Hematopoietic multipotent progenitor cell treated with erythropoietin and hydrocortisone succinate and interleukin-3 and kit ligand, for 17 days (in vitro differentiated cells): ENCODE results near the gene RPL13.
"Not testable (repeated sequence)": the region's sequence is repeated elsewhere in the genome, so short reads cannot be mapped to it uniquely, and the experiment has no call there.

Source experiments
- DNase-seq: peaks from one replicate; pipeline ENCODE4 v3.0.0-alpha.2; 2015; ENCODE audit warnings: low spot score

Gene RPL13

GRCh38 chr16:89563639-89564392 is 3.3 kb downstream of the RPL13 start:
- no peak for DNase-seq

DNA sequence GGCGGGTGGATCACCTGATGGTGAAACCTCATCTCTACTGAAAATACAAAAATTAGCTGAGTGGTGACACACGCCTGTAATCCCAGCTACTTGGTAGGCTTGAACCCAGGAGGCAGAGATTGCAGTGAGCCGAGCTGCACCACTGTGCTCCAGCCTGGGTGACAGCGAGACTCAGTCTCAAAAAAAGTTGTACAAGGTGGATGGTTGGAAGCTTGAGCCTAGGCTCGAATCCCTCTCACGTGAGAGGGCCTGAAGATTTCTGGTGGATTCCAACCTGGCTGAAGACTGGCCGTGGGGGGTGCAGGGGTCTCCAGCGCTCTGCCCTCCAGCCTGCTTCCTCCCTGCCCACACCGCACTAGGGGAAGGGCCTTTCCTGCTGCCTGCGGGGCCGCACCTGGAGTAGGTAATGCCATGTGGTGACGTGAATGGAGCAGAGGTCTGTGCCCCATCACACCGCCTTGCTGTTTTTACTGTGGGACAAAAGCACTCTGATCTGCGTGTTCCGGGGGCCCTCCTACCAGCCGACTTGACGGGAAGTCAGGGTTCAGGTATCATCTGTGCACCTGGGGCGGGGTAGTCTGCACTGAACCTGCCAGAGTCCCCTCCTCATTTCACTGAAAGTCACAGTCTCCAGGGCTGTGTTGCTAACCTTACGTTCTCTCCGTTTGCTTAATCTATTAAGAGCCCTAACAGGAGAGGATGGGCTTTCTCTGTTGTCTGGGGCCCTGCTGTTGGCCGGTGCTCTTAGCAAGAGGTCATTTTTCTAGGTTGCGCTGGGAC is 4.2 kb downstream of the RPL13 start:
- no peak for DNase-seq

DNA sequence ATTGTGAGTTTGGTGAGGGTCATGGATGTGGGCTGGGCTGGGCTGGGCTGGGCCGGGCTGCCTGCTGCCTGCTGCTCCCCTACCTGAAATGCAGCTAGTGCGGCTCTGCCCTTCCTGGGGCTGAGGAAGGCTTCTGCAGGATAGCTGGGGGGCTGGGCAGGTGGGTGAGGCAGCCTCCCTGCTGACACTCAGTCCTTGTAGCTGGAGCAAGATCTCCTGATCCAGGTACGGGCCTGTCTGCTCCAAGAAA is 4.7 kb downstream of the RPL13 start:
- DNase-seq, result no peak

DNA sequence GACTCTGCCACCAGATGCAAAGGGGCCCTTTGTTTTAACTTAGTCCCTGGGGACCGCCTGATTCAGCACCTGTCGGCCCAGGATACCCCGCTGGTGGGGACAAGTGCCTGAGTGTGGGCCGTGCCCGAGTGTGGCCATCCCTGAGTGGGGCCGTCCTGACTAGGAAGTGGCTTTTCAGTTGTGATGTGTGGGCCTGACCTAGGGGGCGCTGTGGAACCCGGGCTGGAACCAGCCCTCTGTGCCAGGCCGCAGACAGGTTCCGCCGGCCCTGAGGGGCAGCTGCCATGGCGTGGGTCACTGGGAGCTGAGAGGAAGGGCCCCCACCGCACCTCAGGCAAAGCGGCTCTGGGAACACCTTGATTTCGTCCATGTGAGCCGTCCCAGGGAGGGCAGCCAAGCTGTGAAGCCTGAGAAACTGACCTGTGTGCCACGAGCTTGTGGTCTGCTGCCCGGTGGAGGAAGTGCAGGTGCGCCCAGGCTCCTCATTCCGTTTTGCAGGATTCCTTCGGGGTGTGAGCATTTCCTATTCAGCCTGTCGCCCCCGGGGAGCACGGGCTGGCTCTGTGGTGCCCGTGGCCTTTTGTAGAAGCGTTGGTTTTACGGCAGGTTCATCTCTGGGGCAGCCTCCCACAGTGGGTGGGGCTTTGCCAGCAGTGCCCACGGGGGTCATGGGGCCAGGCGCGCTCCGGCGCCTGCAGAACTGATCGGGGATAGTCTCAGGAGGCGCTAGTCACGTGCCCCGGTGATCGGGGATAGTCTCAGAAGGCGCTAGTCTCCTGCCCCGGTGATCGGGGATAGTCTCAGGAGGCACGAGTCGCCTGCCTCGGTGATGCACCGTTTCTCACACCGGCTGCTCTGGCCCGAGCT is 5.3 kb downstream of the RPL13 start:
- peak; percentile 51 for DNase-seq

- DNase-seq, result no peak
Observed at GRCh38 chr16:89567656-89568594, 7.4 kb downstream of the RPL13 start.

DNA sequence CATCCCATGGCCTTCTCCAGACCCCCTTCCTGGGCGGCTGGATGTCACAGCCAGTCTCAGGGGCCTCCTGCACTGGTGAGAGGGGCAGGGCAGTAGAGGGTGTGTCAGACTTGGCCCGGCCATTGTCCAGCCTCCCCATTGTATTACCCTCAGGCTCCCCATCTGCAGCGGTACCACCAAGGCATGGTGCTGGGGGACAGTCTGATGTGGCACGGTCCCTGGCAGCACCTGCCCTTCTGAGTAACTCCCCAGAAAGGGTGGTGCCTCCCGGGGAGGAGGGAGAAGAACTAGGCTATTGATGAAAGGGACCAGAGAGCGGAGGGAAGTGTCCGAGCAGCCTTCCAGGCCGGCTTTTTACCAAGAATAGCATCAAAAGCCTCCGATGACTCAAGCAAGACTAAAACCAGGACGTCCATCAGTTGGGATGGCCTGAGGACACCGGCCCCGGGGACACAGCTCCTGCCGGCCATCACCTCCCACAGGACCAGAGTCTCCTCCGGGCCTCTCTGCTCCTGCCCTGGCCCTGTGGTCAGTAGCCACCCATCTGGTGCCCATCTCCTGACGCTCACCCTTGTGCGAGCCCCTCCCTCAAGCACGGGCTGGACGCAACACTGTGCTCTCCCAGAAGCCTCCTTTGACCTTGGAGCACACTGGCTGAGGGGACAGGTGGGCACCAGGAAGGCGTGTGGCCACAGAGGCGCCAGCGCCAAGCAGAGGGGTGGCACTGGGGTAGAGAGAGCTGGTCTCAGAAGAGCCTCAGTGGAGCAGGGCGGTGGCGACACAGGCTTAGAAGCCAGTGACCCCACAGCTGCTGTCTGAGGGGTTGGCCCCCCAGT is 9.2 kb downstream of the RPL13 start:
- no peak for DNase-seq

- DNase-seq, result no peak
Observed at GRCh38 chr16:89570342-89570923, 10.0 kb downstream of the RPL13 start.

DNA sequence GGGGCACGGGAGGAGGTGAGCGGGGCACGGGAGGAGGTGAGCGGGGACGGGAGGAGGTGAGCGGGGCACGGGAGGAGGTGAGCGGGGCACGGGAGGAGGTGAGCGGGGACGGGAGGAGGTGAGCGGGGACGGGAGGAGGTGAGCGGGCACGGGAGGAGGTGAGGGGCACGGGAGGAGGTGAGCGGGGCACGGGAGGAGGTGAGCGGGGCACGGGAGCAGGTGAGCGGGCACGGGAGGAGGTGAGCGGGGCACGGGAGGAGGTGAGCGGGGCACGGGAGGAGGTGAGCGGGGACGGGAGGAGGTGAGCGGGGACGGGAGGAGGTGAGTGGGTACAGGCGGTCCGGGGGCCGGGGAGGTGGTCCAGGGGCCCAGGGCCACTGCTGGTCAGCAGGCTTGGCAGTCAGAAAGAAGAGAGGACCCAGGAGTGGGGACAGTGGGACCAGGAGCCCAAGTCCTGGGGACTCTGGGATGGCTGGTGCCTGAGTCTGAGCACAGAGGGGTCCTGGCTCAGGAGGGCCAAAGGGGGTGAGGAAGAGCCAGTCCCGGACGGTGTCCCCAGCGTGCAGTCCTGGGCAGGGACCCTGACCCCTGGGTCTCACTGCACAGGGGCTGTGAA is 10.6 kb downstream of the RPL13 start:
- DNase-seq, result not testable (repeated sequence)

DNA sequence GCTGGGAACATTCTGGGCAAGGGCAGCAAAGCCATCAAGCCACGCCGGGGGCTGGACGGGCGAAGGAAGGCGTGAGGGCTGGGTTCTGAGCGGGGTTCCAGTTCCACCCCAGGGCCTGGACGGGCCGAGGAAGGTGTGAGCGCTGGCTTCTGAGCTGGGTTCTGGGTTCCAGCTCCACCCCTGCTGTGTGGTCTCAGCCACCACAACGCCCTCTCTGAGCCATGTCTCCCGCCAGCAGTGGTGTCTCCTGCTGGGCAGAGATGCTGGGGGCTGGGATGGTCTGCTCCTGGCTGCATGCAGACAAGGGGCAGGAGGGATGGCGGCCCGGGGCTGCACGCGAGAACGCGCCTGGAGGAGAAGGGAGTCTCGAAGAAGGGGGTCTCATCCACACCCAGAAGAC is 11.2 kb downstream of the RPL13 start:
- no peak for DNase-seq

- DNase-seq, result no peak
Observed at GRCh38 chr16:89572073-89572484, 11.6 kb downstream of the RPL13 start.

DNA sequence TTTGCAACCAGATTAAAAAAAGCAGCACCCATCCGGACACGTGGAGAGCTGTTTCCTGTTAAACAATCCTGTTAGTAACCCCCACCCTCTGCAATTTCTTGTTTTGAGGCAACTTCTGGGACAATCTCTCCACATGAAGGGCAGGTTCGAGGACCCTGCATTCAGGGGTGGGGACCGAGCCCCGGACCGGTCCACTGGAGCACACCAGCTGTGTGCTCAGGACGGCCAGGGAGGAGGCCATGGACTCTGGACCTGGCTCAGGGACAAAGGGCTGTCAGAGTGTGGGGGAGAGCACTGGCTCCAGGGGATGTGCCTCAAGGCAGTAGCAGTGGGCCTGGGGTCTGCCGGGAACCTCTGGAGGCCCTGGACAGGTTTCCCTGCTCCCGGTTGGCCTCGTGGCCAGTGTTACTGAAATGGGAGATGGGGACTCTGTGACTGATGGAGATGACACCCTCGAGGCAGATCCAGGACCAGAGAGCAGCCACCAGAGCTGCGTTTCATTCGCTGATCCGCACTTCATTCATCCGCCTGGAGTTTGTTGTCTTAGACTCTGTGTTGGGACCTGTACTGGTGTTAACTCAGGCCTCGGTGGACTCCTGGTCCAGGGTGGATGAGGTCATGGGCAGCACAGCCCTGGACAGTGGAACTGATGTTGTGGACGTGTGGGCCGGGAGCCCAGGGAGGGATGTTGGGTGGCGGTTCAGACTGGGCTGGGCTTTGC is 12.2 kb downstream of the RPL13 start:
- DNase-seq, result no peak

GRCh38 chr16:89573826-89574680 is 13.6 kb downstream of the RPL13 start:
- no peak for DNase-seq

DNA sequence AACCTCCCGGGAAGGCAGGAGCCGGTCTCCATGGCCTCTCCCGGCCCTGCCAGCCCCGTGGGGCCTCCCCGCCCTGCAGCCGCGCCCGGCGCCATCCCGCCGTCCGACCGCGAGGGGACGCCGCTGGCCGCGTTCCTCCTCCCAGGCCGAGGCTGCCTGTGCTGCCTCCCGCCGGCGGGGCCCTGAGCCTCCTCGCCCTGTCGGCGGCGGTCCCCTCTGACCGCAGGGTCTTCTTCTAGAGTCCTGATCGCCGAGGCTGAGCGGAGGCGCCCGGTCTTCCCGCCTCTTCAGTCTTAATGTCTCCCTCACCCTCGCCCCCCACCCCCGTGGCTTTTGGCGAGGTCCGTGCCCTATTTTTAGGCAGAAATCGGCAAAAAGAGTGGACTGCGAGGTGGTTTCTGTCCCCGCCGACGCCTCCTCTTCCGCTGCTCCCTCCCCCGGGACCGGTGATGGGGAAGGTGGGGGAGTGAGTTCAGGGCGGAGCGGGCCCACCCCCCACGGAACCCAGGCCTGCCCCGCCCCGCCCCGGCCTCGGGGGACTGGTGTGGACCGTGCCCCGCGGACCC is 14.3 kb downstream of the RPL13 start:
- no peak for DNase-seq

DNA sequence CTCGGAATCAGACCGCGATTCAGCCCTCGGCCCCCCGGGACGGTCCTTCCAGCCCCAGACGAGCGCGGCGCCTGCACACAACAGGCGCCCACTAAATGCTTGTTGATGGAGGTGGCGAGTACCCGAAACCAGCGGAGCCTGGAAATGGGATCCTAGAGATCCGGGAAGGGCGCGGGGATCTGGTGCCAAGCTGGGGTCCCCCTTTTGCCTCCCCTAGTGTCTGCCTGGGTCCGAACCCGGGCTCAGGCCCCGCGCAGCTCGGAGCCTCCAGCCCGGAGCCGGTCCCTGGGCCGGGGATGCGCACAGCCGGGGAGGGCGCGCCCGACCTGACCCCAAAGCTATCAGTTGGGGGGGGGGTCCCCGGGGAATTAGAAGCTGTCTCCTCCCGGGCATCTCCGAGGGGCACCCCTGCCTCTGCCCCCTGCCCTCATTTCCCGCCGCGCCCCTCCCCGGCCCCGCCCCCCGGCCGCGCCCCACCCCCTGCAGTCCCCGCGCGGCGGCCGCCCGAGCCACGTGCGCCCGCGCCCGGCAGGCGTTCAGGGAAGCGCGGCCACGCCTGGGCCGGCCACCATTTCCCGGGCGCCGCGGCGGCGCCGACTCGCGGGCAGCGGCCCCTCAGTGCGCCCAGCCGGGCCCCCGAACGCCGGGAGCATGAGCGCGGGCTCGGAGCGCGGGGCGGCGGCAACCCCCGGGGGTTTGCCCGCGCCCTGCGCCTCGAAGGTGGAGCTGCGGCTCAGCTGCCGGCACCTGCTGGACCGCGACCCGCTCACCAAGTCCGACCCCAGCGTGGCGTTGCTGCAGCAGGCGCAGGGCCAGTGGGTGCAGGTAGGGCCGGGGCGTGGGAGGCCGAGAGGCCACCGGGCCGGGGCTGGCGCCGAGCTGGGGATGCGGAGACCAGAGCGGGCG is 15.0 kb downstream of the RPL13 start, which contains the start of gene CPNE7:
CPNE7 (plus strand) TSS at position 512 of the 906 bp plus-strand sequence; CDS start at position 652, 140 bp downstream.
- no peak for DNase-seq

GRCh38 chr16:89576153-89577054 is 15.9 kb downstream of the RPL13 start:
- DNase-seq, result no peak
